ENCODE measurements around the gene TCP11L2.

Gene TCP11L2

GRCh38 chr12:106299202-106299774, 3.2 kb upstream of the TCP11L2 start:
- no peaks in the 10 kb centered on the region for H3K36me3 ChIP-seq (ENCODE audit: control insufficient read depth, insufficient read depth, low read length, severe bottlenecking)
- H3K4me1 ChIP-seq (ENCODE audit: control insufficient read depth, insufficient read depth, low read length) = peaks cover 33% of the 10 kb centered on the region
- no peaks in the 10 kb centered on the region for H3K27me3 ChIP-seq (replicated peaks; ENCODE audit: control insufficient read depth, insufficient read depth, low read length)
- H3K9me3 ChIP-seq (ENCODE audit: control insufficient read depth, low read length) = no peaks in the 10 kb centered on the region
- H3K4me3 ChIP-seq (ENCODE audit: low read length) = peak overlapping the region; percentile 36
- H3K9ac ChIP-seq (ENCODE audit: low read length) = peak overlapping the region; percentile 44
- peak; percentile 79 for DNase-seq (ENCODE audit: low read depth)

GRCh38 chr12:106300761-106301160, 1.8 kb upstream of the TCP11L2 start:
- no peaks in the 10 kb centered on the region for H3K27me3 ChIP-seq (replicated peaks; ENCODE audit: control insufficient read depth, insufficient read depth, low read length)
- no peak overlapping the region for H3K9ac ChIP-seq (ENCODE audit: low read length)
- H3K4me3 ChIP-seq (ENCODE audit: low read length) = no peak overlapping the region
- no peaks in the 10 kb centered on the region for H3K36me3 ChIP-seq (ENCODE audit: control insufficient read depth, insufficient read depth, low read length, severe bottlenecking)
- peaks cover 40% of the 10 kb centered on the region for H3K4me1 ChIP-seq (ENCODE audit: control insufficient read depth, insufficient read depth, low read length)
- DNase-seq (ENCODE audit: low read depth) = no peak
- H3K9me3 ChIP-seq (ENCODE audit: control insufficient read depth, low read length) = no peaks in the 10 kb centered on the region

GRCh38 chr12:106301241-106301610, 1.3 kb upstream of the TCP11L2 start:
- H3K4me3 ChIP-seq (ENCODE audit: low read length) = peak overlapping the region; percentile 88
- DNase-seq (ENCODE audit: low read depth) = peak; percentile 58
- peaks cover 44% of the 10 kb centered on the region for H3K4me1 ChIP-seq (ENCODE audit: control insufficient read depth, insufficient read depth, low read length)
- no peaks in the 10 kb centered on the region for H3K27me3 ChIP-seq (replicated peaks; ENCODE audit: control insufficient read depth, insufficient read depth, low read length)
- H3K9ac ChIP-seq (ENCODE audit: low read length) = peak overlapping the region; percentile 84
- no peaks in the 10 kb centered on the region for H3K9me3 ChIP-seq (ENCODE audit: control insufficient read depth, low read length)
- H3K36me3 ChIP-seq (ENCODE audit: control insufficient read depth, insufficient read depth, low read length, severe bottlenecking) = no peaks in the 10 kb centered on the region

- H3K27me3 ChIP-seq (replicated peaks; ENCODE audit: control insufficient read depth, insufficient read depth, low read length) = no peaks in the 10 kb centered on the region
- H3K9ac ChIP-seq (ENCODE audit: low read length) = peak overlapping the region; percentile 84
- no peaks in the 10 kb centered on the region for H3K36me3 ChIP-seq (ENCODE audit: control insufficient read depth, insufficient read depth, low read length, severe bottlenecking)
- peaks cover 44% of the 10 kb centered on the region for H3K4me1 ChIP-seq (ENCODE audit: control insufficient read depth, insufficient read depth, low read length)
- H3K9me3 ChIP-seq (ENCODE audit: control insufficient read depth, low read length) = no peaks in the 10 kb centered on the region
- DNase-seq (ENCODE audit: low read depth) = peak; percentile 63
- H3K4me3 ChIP-seq (ENCODE audit: low read length) = peak overlapping the region; percentile 88
These were observed 767 bp upstream of the TCP11L2 start for GRCh38 chr12:106301611-106302321.

GRCh38 chr12:106303202-106303820, 778 bp downstream of the TCP11L2 start:
- Histone ChIP-seq H3K9ac (ENCODE audit: low read length) (peak overlapping the region; percentile 93), H3K4me3 (ENCODE audit: low read length) (peak overlapping the region; percentile 97), H3K4me1 (ENCODE audit: control insufficient read depth, insufficient read depth, low read length) (peaks cover 44% of the 10 kb centered on the region), H3K9me3 (ENCODE audit: control insufficient read depth, low read length) (no peaks in the 10 kb centered on the region), H3K36me3 (ENCODE audit: control insufficient read depth, insufficient read depth, low read length, severe bottlenecking) (no peaks in the 10 kb centered on the region), H3K27me3 (replicated peaks; ENCODE audit: control insufficient read depth, insufficient read depth, low read length) (no peaks in the 10 kb centered on the region)
- DNase-seq (ENCODE audit: low read depth) = peak; percentile 92

- Histone ChIP-seq H3K9ac (ENCODE audit: low read length) (no peak overlapping the region), H3K36me3 (ENCODE audit: control insufficient read depth, insufficient read depth, low read length, severe bottlenecking) (no peaks in the 10 kb centered on the region), H3K4me1 (ENCODE audit: control insufficient read depth, insufficient read depth, low read length) (peaks cover 44% of the 10 kb centered on the region), H3K9me3 (ENCODE audit: control insufficient read depth, low read length) (no peaks in the 10 kb centered on the region), H3K4me3 (ENCODE audit: low read length) (peak overlapping the region; percentile 97), H3K27me3 (replicated peaks; ENCODE audit: control insufficient read depth, insufficient read depth, low read length) (no peaks in the 10 kb centered on the region)
- DNase-seq (ENCODE audit: low read depth) = no peak
These were observed 1.5 kb downstream of the TCP11L2 start for GRCh38 chr12:106304001-106304421.

GRCh38 chr12:106304797-106305196, 2.3 kb downstream of the TCP11L2 start:
- Histone ChIP-seq H3K9me3 (ENCODE audit: control insufficient read depth, low read length) (no peaks in the 10 kb centered on the region), H3K36me3 (ENCODE audit: control insufficient read depth, insufficient read depth, low read length, severe bottlenecking) (no peaks in the 10 kb centered on the region), H3K4me3 (ENCODE audit: low read length) (no peak overlapping the region), H3K4me1 (ENCODE audit: control insufficient read depth, insufficient read depth, low read length) (peaks cover 41% of the 10 kb centered on the region), H3K27me3 (replicated peaks; ENCODE audit: control insufficient read depth, insufficient read depth, low read length) (no peaks in the 10 kb centered on the region), H3K9ac (ENCODE audit: low read length) (no peak overlapping the region)
- DNase-seq (ENCODE audit: low read depth) = no peak

- no peak overlapping the region for H3K9ac ChIP-seq (ENCODE audit: low read length)
- no peaks in the 10 kb centered on the region for H3K27me3 ChIP-seq (replicated peaks; ENCODE audit: control insufficient read depth, insufficient read depth, low read length)
- DNase-seq (ENCODE audit: low read depth) = no peak
- H3K4me1 ChIP-seq (ENCODE audit: control insufficient read depth, insufficient read depth, low read length) = peaks cover 44% of the 10 kb centered on the region
- H3K4me3 ChIP-seq (ENCODE audit: low read length) = no peak overlapping the region
- H3K9me3 ChIP-seq (ENCODE audit: control insufficient read depth, low read length) = no peaks in the 10 kb centered on the region
- no peaks in the 10 kb centered on the region for H3K36me3 ChIP-seq (ENCODE audit: control insufficient read depth, insufficient read depth, low read length, severe bottlenecking)
These were observed 2.8 kb downstream of the TCP11L2 start for GRCh38 chr12:106305376-106305775.

- H3K4me1 ChIP-seq (ENCODE audit: control insufficient read depth, insufficient read depth, low read length) = peaks cover 28% of the 10 kb centered on the region
- H3K27me3 ChIP-seq (replicated peaks; ENCODE audit: control insufficient read depth, insufficient read depth, low read length) = no peaks in the 10 kb centered on the region
- no peak overlapping the region for H3K9ac ChIP-seq (ENCODE audit: low read length)
- no peaks in the 10 kb centered on the region for H3K9me3 ChIP-seq (ENCODE audit: control insufficient read depth, low read length)
- H3K36me3 ChIP-seq (ENCODE audit: control insufficient read depth, insufficient read depth, low read length, severe bottlenecking) = no peaks in the 10 kb centered on the region
- no peak overlapping the region for H3K4me3 ChIP-seq (ENCODE audit: low read length)
- no peak for DNase-seq (ENCODE audit: low read depth)
These were observed 4.6 kb downstream of the TCP11L2 start for GRCh38 chr12:106307181-106307580.

GRCh38 chr12:106308121-106308520, 5.6 kb downstream of the TCP11L2 start:
- no peaks in the 10 kb centered on the region for H3K9me3 ChIP-seq (ENCODE audit: control insufficient read depth, low read length)
- DNase-seq (ENCODE audit: low read depth) = no peak

GRCh38 chr12:106308611-106309010, 6.1 kb downstream of the TCP11L2 start:
- no peaks in the 10 kb centered on the region for H3K9me3 ChIP-seq (ENCODE audit: control insufficient read depth, low read length)
- no peak overlapping the region for H3K4me3 ChIP-seq (ENCODE audit: low read length)
- no peaks in the 10 kb centered on the region for H3K27me3 ChIP-seq (replicated peaks; ENCODE audit: control insufficient read depth, insufficient read depth, low read length)
- H3K9ac ChIP-seq (ENCODE audit: low read length) = no peak overlapping the region
- DNase-seq (ENCODE audit: low read depth) = no peak
- peaks cover 25% of the 10 kb centered on the region for H3K4me1 ChIP-seq (ENCODE audit: control insufficient read depth, insufficient read depth, low read length)
- no peaks in the 10 kb centered on the region for H3K36me3 ChIP-seq (ENCODE audit: control insufficient read depth, insufficient read depth, low read length, severe bottlenecking)

More at GRCh38 chr12:106308121-106308520, 5.6 kb downstream of the TCP11L2 start:
- H3K27me3 ChIP-seq (replicated peaks; ENCODE audit: control insufficient read depth, insufficient read depth, low read length) = no peaks in the 10 kb centered on the region
- H3K36me3 ChIP-seq (ENCODE audit: control insufficient read depth, insufficient read depth, low read length, severe bottlenecking) = no peaks in the 10 kb centered on the region
- H3K9ac ChIP-seq (ENCODE audit: low read length) = no peak overlapping the region
- H3K4me1 ChIP-seq (ENCODE audit: control insufficient read depth, insufficient read depth, low read length) = peaks cover 28% of the 10 kb centered on the region
- no peak overlapping the region for H3K4me3 ChIP-seq (ENCODE audit: low read length)
